K562 (cell line): ENCODE results near the gene SNAPC2. TPM values are rescaled to one million over a fixed set of nuclear protein-coding genes. Genes with fewer than 3 reads are reported as not detected.

Experiments
- ATAC-seq: fragments of 200-7000 bp; cut with Tn5 transposase; 3 replicates; pipeline ENCODE4 v1.9.1; 2020; ENCODE audit warnings: moderate library complexity
- BruUV-seq: library from RNA; stranded (reverse); fragments of 400-500 nt; replicated peaks from 2 replicates; lab custom pipeline; 2021; lab: Mats Ljungman, UMichigan
- CTCF ChIA-PET: fragments of 300-600 bp; formaldehyde crosslinking; extraction: SDS; loops from one replicate; lab custom pipeline; 2021; ENCODE audit warnings: low intra/inter-chr PET ratio; lab: Yijun Ruan, JAX
- POLR2A ChIA-PET: fragments of 300-600, 350-650 bp; sonication (Branson Sonifier 250); formaldehyde crosslinking; extraction: SDS; loops from one replicate; lab custom pipeline; 2021; ENCODE audit warnings: antibody characterized with exemption, inconsistent platforms; lab: Yijun Ruan, JAX
- DNase-seq, 4 experiments: peaks; one replicate each; pipeline versions ENCODE4 v3.0.0 to v3.0.0-alpha.2; 2011 to 2018; ENCODE audit warnings: low spot score in 3 of 4, mixed read lengths in 3 of 4; ENCODE audit errors: extremely low read depth in 1 of 4
- FAIRE-seq: peaks from 2 replicates; lab custom pipeline; 2011; peaks lifted over from hg19 to GRCh38; lab: Jason Lieb, UNC
- H2AFZ ChIP-seq: 2 replicates; pipeline ENCODE4 v1.6.0; 2011; ENCODE audit warnings: low read depth, low read length, control low read depth, inconsistent platforms
- H3K27ac ChIP-seq: fragments of 200-600 bp; 3 replicates; pipeline ENCODE4 v1.8.0; 2011; ENCODE audit warnings: low read depth, mild to moderate bottlenecking, control low read depth, inconsistent platforms, low read length, moderate library complexity, mixed read lengths; ENCODE audit errors: extremely low read depth
- H3K27me3 ChIP-seq, 2 experiments: fragments of 300-600 bp in 1 of 2; 2 replicates in 1 of 2; 3 replicates in 1 of 2; pipeline versions ENCODE4 v1.6.0 to v1.8.0; 2011; ENCODE audit warnings: inconsistent platforms in 2 of 2, low read length in 2 of 2, mild to moderate bottlenecking in 1 of 2, mixed read lengths in 1 of 2, moderate library complexity in 1 of 2; ENCODE audit not compliant: control insufficient read depth in 2 of 2, insufficient read depth in 2 of 2
- H3K36me3 ChIP-seq: fragments of 300-600 bp; 3 replicates; pipeline ENCODE4 v1.8.0; 2011; ENCODE audit warnings: mild to moderate bottlenecking, low read length, inconsistent platforms; ENCODE audit not compliant: control insufficient read depth, insufficient read depth
- H3K4me1 ChIP-seq, 2 experiments: fragments of 200-600 bp in 1 of 2; replicated peaks in 1 of 2; 2 replicates in 1 of 2; 3 replicates in 1 of 2; pipeline versions ENCODE4 v1.5.1 to v1.8.0; 2011; ENCODE audit warnings: inconsistent platforms in 2 of 2, low read length in 2 of 2, mild to moderate bottlenecking in 1 of 2, mixed read lengths in 1 of 2, moderate library complexity in 1 of 2; ENCODE audit not compliant: control insufficient read depth in 2 of 2, insufficient read depth in 2 of 2
- H3K4me2 ChIP-seq: 2 replicates; pipeline ENCODE4 v1.6.1; 2011; ENCODE audit warnings: low read length, control low read depth, inconsistent platforms, mixed read lengths; ENCODE audit not compliant: insufficient read depth
- H3K4me3 ChIP-seq: fragments of 200-600 bp; sonication (generic), shearing (Covaris generic); 2 replicates; pipeline ENCODE4 v1.5.1; 2016; ENCODE audit warnings: control low read depth, inconsistent platforms
- H3K79me2 ChIP-seq: fragments of 200-600 bp; 3 replicates; pipeline ENCODE4 v1.8.0; 2011; ENCODE audit warnings: low read length, inconsistent platforms; ENCODE audit not compliant: control insufficient read depth, insufficient read depth
- H3K9ac ChIP-seq, 2 experiments: 2 replicates each; pipeline versions ENCODE4 v1.6.0 to v1.6.1; 2011; ENCODE audit warnings: low read depth in 2 of 2, low read length in 2 of 2, control low read depth in 1 of 2, inconsistent platforms in 1 of 2, mild to moderate bottlenecking in 1 of 2, mixed read lengths in 1 of 2; ENCODE audit not compliant: insufficient read depth in 1 of 2
- H3K9me1 ChIP-seq: one replicate; pipeline ENCODE4 v1.6.0; 2011; ENCODE audit warnings: inconsistent platforms, mild to moderate bottlenecking, low read length, moderate library complexity; ENCODE audit not compliant: control insufficient read depth, insufficient read depth
- H3K9me3 ChIP-seq: replicated peaks from 2 replicates; pipeline ENCODE4 v1.5.1; 2011; ENCODE audit warnings: low read depth, low read length, inconsistent platforms; ENCODE audit not compliant: control insufficient read depth, insufficient read depth
- H4K20me1 ChIP-seq: replicated peaks from 2 replicates; pipeline ENCODE4 v1.6.1; 2011; ENCODE audit warnings: low read length, inconsistent platforms, mixed read lengths; ENCODE audit not compliant: control insufficient read depth, insufficient read depth
- CTCF ChIP-seq, 3 experiments: IDR thresholded peaks in 2 of 3; conservative IDR thresholded peaks in 1 of 3; 2 replicates each; pipeline ENCODE4 v1.5.1; 2011 to 2012; ENCODE audit warnings: low read length in 3 of 3, mild to moderate bottlenecking in 3 of 3, control low read depth in 2 of 3, improper control_type of control experiment in 1 of 3, inconsistent platforms in 1 of 3, low read depth in 1 of 3, mixed read lengths in 1 of 3, moderate library complexity in 1 of 3; ENCODE audit not compliant: insufficient read depth in 2 of 3
- FIP1L1 ChIP-seq: fragments of 200-400 bp; formaldehyde crosslinking; IDR thresholded peaks from 2 replicates; pipeline ENCODE4 v1.6.1; 2018; ENCODE audit warnings: mild to moderate bottlenecking, low read depth, low read length; ENCODE audit not compliant: poor library complexity, severe bottlenecking
- KLF10 ChIP-seq: fragments of 250-450 bp; sonication (Bioruptor Pico); IDR thresholded peaks from 2 replicates; pipeline ENCODE4 v1.6.1; 2021; ENCODE audit warnings: matching md5 sums
- POLR2AphosphoS5 ChIP-seq: IDR thresholded peaks from 2 replicates; pipeline ENCODE4 v1.6.1; 2011; ENCODE audit warnings: mild to moderate bottlenecking, low read depth, low read length, moderate library complexity; ENCODE audit not compliant: control insufficient read depth, insufficient read depth
- RBFOX2 ChIP-seq: fragments of 200-400 bp; formaldehyde crosslinking; IDR thresholded peaks from 2 replicates; pipeline ENCODE4 v1.6.1; 2017; ENCODE audit warnings: low read depth, mild to moderate bottlenecking, low read length, moderate library complexity
- SMARCC2 ChIP-seq: fragments of 450-650 bp; IDR thresholded peaks from 2 replicates; pipeline ENCODE4 v1.6.1; 2017; ENCODE audit warnings: antibody characterized with exemption, moderate library complexity, mild to moderate bottlenecking, low read depth
- WGBS: fragments of 100-300 bp; shearing (Covaris generic); methylation state at CpG from one replicate; pipeline ENCODE4 v1.1.6; 2016; ENCODE audit warnings: low coverage, mixed read lengths; ENCODE audit not compliant: insufficient coverage; ENCODE audit errors: missing lambda C conversion rate; 5-methylcytosine and 5-hydroxymethylcytosine counted together
- in situ Hi-C: fragments of 300-500 bp; cut with MboI; formaldehyde crosslinking; loops from 4 replicates; pipeline ENCODE4 v1.15.0; 2018; ENCODE audit warnings: inconsistent platforms, mixed read lengths
- intact Hi-C: fragments of 100-400 bp; cut with micrococcal nuclease; formaldehyde crosslinking; loops from 2 replicates; pipeline ENCODE4 v1.14.2; 2022
- polyA plus RNA-seq, 8 experiments: library from polyadenylated mRNA; depleted of rRNA in 4 of 8; stranded (reverse) in 5 of 8; unstranded in 3 of 8; fragments of >200 nt; fragmentation: Nextera tagmentation in 2 of 8; fragmentation: Illumina TruSeq in 1 of 8; extraction: Ambion mirVana in 2 of 8; extraction: Trizol in 1 of 8; gene quantifications; 2 replicates each; pipeline versions ENCODE4 v1.2.1 to v1.2.3, GENCODE V29; 2011 to 2014; ENCODE audit warnings: inconsistent platforms in 1 of 8, missing spikeins in 1 of 8
- total RNA-seq, 7 experiments: library from RNA; depleted of rRNA in 6 of 7; stranded (reverse); fragments of >200 nt in 6 of 7; fragmentation: Illumina TruSeq in 2 of 7; extraction: Trizol in 2 of 7; gene quantifications; 2 replicates each; pipeline versions ENCODE4 v1.2.1 to v1.2.3, GENCODE V29; 2011 to 2021; ENCODE audit warnings: low replicate concordance in 1 of 7

Gene SNAPC2
- total and polyA plus RNA-seq, 9 of the 15 experiments (the other 6 are each of a cell fraction or from before 2014, with no cell fraction given) = 0.59 to 45.1 (median 15.3) TPM

GRCh38 chr19:7933828-7934725, 13.9 kb downstream of the SNAPC2 start:
- DNase-seq = no peak
- Histone ChIP-seq H3K36me3 (peaks cover 91% of the 10 kb centered on the region), H3K9me3 (no peaks in the 10 kb centered on the region), H3K9ac (no peak overlapping the region; a peak in 1 of 4 replicates)
- WGBS = 97% methylated on average over 26 of the region's 55 CpGs
- no peak for ATAC-seq
- TF ChIP-seq CTCF (IDR thresholded peaks at IDR 0.05 in 2 of 3, conservative IDR thresholded peaks at IDR 0.05 in 1 of 3; ENCODE audit: insufficient read depth in 2 of 3, low read depth in 1 of 3, low read length in 3 of 3) (0 out of 6 replicates have a peak, but pooled peaks of 1 of the 3 experiments have one; percentile 9), SMARCC2 (no peak), POLR2AphosphoS5 (peak; percentile 9; the same call in 1 of the 2 replicates), KLF10 (CRISPR knock-in tag) (no peak), RBFOX2 (peak; percentile 53), FIP1L1 (peak; percentile 47)
- TF ChIP-seq, all 486 proteins: peak for 4
- H3K27ac ChIP-seq = no peak overlapping the region
- no TSS peak for BruUV-seq
- no peaks in the 10 kb centered on the region for H3K9me1 ChIP-seq
- H3K79me2 ChIP-seq = peaks cover 13% of the 10 kb centered on the region
- ChIA-PET POLR2A (interaction anchor here (1.2 kb wide), 1 partner anchor 10 kb away, joined by 5 read pairs; the partner anchor contains the start of gene TIMM44), CTCF (no interaction called here)
- H3K4me2 ChIP-seq = no peak overlapping the region
- in situ Hi-C loops (no loop called here), intact Hi-C loops (no loop called here)
- no peak overlapping the region for H3K4me3 ChIP-seq
- H4K20me1 ChIP-seq = peaks cover 4% of the 10 kb centered on the region
- no peaks in the 10 kb centered on the region for H3K27me3 ChIP-seq
- peaks cover 0 to 42% of the 10 kb centered on the region in 2 experiments; a peak in 3 of 5 replicates for H3K4me1 ChIP-seq
- no peak overlapping the region for H2AFZ ChIP-seq
- FAIRE-seq = no peak
